Fibroblast of skin of abdomen (primary cell): ENCODE data around the gene SFT2D3.

ENCODE experiments used
- DNase-seq: peaks from one replicate; pipeline ENCODE4 v3.0.0-alpha.2; 2013

SFT2D3 gene

DNA sequence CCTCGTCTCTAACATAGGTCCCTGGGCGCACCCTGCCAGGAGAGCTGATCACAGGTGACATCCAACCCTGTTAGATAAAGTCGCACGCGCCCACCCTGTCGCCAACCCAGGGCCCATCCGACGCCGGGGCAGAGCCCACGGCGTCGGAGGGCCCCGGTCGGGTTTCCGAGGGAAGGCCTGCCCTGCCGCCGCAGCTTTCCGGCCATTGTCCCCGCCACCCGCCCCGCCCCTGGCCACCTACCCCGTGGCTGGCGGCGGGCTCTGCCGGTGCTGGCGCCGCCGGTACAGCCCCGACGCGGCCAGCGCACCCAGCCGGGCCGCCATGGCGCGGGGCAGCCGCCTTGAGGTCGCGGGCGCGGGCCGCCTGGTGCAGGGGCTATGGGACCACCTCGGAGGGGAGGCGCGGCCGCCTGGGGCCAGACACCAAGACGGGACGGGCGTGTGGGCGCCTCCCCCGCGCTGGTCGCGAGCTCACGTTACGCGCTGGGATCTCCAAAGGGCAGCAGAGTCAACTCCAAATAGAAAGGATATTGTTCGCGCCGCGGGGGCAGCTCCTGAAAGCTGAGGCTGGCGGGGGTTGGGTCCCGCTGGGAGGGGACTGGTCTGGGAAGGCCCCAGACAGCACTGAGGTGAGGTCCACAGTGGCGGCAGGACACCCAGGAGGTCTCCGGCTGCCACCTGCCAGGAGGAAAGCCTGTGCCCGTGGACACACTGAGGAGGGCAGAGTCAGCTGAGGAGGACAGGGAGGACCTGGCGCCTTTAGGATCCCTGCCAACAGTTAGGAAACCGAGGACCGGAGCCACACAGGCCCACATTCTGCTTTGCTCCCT is 37.0 kb upstream of the SFT2D3 start:
- DNase-seq = no peak

DNA sequence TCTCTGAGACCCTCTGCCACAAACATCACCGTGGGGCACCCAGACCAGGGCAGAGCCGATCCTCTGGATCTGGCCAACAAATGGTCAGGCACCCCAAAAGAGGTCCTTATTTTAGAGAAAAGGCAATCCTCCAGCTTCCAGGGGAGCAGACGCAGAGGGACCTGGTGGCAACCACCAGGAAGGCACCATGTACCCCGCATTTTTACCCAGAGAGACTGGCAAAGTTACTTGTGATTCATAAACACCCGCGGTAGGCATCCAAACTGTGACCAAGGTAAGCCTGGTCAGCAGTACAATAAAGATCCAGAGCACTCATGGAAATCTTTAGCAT is 36.4 kb upstream of the SFT2D3 start:
- no peak for DNase-seq

DNA sequence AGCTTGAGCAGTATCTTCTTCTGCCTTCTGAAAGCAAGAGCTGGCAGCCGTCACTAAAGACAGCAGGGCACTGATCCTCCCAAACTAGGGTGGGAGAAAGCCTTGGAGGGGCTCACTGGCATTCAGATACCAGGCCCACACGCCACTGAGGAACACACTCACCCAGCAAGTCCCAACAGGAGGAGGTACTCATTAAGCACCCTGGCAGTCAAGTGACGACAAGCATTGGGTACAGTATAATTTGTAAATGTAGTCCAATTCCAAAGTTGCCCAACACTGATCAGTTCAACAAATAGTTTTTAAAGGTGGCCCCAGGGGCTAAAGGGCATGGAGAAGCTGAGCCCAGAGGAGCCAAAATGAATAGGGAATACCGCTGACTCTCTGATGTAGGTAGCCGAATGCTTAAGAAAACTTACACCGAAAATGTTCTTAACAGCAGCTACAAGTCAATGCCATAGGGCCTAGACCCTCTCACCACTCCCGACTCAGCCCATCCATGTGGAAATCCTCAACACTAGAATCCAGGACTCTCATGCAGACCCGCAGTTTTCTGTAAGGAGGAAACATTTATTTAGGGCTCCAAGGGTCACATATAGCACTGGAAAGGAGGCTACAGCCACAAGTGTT is 35.9 kb upstream of the SFT2D3 start:
- no peak for DNase-seq

DNA sequence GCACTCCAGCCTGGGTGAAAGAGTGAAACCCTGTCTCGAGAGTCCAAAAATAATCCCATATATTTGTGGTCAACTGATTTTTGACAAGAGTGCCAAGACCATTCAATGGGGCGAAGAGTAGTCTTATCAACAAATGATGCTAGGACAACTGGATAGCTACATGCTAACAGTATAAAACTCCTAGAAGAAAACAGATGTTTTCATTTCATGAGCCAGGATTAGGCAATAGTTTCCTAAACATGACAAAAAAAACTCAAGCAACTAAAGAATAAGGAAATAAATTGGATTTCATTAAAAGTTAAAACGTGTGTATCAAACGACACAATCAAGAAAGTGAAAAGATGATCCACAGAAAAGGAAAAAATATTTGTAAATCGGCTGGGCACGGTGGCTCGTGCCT is 32.2 kb upstream of the SFT2D3 start:
- DNase-seq = no peak

DNA sequence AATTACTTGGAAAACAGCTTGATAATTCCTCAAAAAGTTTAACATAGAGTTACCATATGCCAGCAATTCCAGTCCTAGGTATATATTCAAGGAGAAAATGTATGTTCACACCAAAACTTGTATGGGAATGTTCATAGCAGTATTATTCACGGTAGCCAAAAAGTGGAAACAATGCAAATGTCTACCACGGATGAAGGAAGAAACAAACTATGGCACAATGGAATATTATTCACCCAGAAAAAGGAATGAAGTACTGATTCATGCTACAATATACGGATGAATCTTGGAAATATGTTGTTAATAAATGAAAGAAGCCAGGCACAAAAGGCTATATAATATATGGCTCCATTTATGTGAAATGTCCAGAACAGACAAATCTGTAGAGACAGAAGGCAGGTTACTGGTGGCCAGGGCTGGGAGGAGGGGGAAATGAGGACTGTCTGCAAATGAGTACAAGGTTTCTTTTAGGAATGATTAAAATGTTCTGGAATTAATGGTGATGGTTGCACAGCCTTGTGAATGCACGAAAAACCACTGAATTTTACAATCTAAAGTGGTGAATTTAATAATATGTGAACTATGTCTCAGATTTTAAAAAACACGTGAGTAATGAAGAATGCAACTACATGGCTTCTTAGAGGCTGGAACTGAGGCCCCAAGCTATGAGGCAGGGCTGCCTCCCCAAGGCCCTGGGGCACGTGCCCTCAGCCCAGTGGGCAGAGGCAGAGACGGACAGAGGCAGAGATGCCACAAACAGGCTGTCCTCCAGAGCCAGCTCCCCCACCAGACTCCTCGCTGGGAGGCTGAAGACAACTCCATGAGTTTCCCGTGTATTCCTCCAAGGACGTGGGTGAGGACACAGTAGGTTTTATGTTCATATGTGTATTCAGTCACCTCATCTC is 31.0 kb upstream of the SFT2D3 start:
- no peak for DNase-seq

DNA sequence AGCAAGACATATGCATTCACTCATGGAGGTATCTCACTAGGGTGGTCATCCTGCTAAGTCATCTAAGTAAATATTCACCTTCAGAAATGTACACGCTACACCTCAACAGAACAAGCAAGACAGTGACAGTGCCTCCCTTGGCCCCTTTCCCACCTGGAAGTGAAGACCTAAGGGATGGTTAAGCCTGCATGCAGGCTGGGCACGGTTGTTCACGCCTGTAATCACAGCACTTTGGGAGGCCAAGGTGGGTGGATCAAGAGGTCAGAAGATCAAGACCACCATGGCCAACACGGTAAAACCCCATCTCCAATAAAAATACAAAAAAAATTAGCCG is 30.4 kb upstream of the SFT2D3 start:
- no peak for DNase-seq

DNA sequence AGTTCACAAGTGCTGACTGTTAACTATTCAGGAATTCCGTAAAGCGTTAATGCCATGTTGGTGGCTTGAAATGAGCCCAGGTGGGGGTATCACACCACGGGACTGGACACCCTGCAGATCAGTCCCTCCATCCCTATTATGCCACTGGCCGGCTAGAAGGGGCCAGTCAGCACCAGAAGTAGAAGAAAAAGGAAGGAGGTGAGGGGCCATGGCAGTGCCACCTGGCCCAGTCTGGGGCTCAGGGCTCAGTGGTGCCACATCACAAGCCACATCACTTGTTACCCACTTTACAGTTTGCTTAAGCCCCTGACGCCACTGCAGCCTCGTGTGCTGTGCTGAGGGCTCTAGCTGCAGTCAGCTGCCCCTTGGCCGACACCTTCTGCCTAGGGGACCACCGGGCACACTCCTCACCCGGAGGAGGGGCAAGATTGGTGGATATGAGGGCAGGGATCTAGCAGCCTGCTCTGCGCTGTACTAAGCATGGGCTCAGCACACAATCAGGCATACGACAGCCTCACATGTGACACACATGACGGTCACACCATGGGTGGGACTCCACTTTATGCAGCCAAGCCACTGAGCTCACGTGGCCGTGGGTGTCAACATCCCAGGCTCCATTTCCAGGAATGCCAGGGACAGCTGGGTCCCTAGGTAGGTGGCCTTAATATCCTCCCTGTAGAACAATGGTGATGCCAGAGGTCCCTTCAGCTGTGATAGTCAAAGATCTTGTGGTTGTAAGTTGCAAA is 29.6 kb upstream of the SFT2D3 start:
- DNase-seq = no peak

DNA sequence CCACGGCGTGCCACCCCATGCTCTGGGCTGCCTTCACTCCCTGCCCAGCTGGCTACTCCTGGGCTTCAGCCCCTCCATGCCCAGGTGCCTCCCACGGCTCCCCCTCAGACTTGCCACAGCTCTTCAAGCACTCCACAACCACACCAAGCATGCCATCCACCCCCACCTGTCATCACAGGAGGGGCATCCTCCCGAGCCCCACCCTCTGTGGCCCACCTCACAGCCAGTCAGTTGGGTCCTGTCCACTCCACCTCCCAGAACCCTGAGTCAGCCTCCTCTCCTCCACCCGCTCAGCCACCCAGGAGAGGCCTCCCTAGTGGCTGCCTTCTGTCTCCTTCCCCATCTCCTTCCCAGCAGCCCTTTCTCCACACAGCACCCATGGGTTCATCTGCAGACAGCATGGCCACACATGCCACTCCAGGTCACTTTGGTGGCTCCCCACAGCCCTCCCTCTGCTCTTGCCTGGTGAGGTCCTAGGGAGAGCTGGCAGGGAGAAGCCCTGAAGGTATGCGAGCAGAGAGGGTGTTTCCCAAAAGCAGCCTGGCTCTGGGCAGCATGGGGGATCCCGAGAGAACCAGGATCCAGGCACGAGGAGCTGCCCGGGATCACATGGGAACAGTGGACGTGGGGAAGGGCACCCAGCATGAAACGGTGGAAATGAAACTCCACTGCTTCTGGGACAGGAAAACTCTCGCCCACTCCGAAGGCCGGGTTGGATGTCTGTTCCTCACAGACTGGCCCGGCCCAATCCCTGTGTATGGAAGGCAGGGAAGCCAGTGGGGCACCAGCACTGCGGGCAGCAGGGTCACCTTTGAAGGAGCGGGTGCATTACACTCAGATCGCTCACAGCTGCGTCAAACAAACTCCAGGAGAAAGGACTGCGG is 28.7 kb upstream of the SFT2D3 start:
- no peak for DNase-seq

DNA sequence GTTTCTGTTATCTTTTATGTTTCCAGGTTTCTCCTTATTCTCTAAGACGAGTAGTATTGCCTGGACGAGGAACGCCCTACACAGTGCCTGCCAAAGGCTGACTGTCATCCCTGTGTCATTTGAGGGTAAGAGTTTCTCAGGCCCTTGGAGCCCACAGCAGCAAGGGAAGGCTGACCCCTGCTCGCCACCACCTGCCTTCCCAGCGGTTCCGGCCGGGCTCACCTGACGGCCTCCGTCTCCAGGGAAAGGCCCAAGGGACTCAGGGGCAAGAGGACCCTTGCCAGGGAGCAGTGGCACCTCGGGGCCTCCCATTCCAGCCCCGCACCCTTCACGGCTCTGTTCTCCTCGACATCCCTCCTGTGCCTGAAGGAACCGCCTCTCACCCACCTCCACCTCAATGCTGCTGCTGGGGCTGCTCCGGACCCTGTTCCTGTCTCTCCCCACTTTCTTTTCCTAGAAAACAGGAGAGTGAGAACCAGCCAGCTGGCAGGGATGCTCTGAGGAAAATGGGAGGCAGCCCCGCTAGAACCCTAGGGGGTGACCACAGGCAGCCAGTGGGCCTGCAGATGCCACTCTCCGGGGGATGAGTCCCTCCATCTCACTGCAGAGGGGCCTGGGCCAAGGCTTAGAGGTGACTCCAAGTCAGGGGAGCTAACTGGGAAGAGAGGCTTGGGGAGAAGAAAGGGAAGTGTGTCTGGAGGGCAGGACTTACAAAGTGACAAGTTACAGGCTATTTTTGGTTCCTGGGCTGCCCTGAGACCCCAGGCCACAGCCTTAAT is 27.8 kb upstream of the SFT2D3 start:
- no peak for DNase-seq

DNA sequence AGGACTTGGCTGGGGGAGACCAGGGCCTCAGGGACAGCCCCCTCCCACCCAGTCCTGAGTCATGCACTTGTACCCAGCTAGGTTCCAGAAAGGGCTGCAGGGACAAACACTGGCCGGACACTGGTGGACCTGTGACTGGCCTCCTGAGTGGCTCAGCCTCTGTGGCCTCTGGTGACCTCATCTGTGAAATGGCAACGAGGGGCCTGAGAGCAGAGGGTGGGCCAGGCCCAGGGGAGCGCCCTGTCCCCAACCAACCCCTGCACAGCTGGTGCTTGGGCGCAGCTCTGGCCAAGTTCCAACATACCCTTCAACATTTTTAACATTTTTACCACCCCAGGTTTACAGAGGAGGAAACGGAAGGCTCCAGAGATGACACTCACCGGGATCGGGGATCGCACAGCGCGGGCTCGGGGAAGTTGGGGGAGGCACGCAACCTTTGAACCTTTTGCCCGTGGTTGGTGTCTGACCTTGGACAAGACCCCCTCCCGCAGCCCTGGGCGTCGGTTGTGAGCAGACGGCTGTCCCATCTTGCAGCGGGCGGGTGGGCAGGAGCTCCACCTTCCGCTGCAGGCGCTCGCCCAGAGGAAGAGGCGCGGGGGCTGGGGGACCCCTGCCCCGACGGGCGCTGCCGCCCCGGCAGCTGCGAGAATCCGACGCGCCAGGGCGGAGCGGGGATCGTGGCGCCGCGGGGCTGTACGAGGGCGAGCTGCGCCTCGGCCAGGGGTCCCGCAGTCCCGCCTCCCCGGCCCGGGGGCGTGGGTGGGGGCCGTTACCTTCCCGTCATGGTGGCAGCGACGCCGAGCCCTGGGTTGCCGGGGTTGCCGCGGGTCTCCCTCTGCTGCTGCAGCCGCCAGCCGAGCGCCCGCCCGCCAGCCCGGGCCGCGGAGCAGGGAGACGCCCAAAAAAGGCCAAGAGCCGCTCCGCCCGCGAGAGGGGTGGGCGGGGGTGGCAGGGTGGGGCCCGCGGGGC is 26.8 kb upstream of the SFT2D3 start:
- no peak for DNase-seq

DNA sequence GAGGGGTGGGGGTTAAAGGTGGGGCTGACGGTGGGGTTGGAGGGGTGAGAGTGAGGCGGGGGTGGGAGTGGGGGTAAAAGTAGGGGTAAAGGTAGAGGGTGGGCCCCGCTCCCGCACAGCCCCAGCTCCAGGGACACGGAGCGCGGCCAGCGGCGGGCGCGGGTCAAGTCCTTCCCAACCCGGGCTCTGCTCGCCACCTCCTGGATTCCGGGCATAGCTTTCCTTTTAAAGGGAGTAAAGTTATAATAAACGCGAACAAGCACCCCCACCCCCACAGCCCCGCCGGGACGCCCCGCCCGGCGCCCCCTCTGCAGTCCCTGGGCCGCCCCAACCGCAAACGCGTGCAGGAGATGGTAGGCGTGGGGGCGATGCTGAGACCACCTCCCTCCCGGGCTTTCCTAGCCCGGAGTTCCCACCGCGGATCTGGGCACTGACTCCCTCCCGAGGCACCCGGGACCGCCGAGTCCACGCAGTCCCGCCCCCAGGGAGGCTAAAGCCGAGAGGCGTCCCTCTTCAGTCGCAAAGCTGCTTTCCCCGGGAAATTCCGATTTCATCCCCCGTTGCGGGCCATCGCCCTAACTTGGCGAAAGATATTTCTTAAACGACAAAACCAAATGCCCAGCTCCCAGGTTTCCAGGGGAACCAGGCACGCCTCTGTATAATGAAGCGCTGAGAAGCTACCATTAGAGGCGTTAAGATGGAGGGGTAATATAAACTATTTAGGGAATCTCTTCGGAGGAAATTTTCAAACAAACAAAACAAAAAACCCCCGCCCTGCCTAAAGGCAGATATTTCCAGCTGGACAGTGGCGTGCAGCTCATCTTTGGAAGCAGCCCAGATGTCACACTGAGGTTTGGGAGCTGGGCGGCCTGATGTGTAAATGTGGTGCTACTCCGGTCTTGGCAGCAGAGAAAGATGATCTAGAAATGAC is 25.7 kb upstream of the SFT2D3 start, which contains the start of gene LIMS2:
LIMS2 (minus strand) TSS at position 200 of the 931 bp plus-strand sequence. CDS start 506 bp downstream, outside the sequence.
- peak; percentile 42 for DNase-seq

DNA sequence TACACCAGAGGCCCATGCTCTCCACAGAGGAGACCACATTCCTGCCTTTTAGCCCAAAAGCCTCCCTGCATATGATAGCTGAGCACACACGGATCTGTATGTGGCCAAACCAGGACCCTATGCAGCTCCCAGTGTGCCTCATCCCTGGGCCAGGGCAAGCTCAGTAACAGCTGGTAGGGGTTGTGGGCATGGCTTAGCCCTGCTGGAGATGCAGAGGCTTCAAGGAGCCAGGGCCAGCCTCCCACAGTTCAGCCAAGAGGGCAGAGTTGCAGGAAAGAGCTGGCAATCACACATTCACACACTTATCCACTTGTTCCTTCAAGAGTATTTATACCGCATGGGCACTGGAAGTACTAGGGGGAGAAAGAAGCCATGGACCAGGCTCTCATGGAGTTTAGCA is 24.4 kb upstream of the SFT2D3 start:
- DNase-seq = no peak

DNA sequence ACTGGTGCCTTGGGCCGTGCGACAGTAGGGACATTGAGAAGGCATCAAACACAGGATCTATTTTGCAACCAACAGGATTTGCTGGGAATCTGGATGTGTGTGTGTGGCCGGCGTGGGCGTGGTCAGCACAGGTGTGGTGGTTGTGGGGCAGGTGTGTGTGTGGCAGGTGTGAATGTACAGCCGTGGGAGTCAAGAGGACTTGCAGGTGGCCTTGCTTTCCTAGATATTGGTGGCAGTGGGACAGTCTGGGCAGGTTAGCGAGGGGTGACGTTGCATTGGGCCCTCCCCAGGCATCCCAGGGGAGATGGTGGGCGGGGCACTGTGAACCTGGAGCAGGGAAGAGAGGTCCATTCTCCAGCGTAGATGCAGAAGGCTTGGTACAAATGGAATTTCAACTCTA is 22.8 kb upstream of the SFT2D3 start:
- no peak for DNase-seq

DNA sequence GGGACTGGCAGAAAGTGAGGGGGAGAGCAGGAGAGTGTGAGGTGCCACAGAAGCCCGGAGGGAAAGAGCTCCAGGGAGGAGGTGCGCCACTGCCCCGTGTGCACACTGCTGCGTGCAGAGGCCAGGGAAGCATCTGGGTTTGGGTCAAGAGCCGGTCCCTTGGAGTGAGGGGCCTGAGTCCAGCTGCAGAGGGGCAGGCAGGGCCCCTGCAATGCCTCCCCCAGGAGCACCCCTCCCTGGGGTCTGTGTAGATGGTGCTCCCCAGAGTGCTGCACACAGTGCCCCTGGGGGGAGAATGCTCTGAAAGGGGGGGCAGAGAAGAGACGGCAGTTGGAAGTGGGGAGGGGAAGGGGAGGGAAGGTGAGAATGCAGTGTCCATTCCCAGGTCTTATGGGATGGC is 22.3 kb upstream of the SFT2D3 start:
- no peak for DNase-seq

DNA sequence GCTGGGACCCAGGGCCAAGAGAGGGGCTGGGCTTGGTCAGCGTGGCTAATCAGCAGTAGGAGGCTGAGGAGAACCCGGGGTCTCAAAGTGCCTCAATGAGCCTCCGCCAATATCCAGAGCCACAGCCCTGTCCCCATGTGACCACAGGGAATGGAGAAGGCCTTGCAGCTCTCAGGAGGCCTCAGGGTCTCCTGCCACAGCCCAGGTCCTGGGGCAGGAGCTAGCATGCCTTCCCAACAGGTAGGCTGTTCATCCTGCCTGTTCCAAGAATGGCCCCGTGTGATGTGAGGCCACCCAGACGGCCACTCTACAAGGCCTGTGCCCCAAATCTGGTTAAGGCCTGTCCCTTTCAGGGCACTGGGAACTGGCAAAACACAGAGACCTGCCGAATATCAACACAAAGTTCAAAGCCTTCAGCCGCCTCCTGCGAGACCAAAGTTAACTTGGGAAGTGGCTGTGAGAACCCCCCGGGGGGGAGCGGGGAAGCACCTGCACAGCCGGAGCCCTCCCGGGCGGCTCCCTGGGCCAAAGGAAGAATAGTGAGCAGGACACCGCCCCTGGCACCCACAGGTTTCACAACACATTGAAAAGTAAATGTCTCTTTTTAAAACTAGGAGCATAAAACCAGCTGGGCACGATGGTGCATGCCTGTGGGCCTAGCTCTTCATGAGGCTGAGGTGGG is 21.5 kb upstream of the SFT2D3 start:
- no peak for DNase-seq

DNA sequence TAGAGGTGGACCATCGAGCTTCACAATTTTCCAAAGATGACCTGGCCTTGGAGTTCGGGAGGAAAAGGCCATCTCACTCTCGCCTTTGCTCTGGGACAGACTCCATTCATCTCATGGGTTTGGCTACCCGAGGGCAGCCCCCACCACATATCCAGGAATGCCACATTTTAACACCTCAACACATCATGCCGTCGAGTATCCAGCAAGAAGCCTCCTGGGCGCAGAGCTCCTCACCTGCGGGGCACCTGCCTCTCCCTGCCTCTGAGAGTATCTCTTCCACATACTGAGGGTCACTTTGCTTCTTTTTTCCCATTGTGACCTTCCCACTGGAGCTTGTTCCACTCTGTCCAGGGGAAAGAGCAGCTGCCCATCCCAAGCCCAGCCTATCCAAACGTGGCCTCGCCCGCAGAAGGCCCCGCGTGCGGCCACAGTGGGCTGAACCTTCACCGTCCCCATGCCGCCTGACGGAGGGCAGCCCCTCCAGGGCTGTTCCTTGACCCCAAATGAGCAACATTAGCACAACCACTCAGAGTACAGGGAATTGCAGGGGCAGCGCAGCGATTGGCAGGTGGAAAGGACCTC is 20.5 kb upstream of the SFT2D3 start:
- no peak for DNase-seq

DNA sequence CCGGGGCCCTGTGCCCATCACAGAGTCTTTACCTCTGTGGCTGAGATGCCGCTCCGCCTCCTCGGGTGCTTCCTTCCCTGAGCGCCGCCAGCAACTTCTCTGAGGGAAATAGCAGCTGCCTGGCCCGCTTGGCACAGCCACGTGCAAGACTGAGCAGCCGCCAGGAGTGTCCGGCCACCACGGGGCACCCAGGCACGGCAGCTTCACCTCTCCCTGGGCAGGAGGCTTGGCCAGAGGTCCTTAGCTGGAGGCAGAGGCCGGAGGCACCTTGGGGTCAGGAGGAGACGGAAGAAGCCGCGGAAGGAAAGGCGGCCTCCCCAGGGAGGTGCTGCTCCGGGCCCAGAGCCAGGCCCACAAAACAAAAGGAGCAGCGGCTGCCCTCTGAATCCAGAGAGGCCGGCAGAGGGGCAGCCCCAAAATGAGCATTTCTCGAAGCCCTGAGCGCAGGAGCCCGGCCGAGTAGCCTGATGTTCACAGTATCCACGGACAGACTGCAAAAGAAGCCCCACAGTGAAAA is 20.0 kb upstream of the SFT2D3 start:
- DNase-seq = no peak
